HG03045 (cell line): ENCODE data around the gene TULP4.
"Not testable (repeated sequence)": the region's sequence is repeated elsewhere in the genome, so short reads cannot be mapped to it uniquely, and the experiment has no call there.

ENCODE experiments used
- ATAC-seq: cut with Tn5 transposase; IDR thresholded peaks from one replicate; pipeline ENCODE4 v1.9.1; 2021; ENCODE audit warnings: mild to moderate bottlenecking, moderate library complexity; ENCODE audit not compliant: unreplicated experiment

Gene TULP4

GRCh38 chr6:158518191-158519127 lies 206.2 kb downstream of the TULP4 start:
- ATAC-seq, result peak; percentile 75

GRCh38 chr6:158519300-158519699 lies 207.0 kb downstream of the TULP4 start:
- ATAC-seq, result no peak

GRCh38 chr6:158519761-158520160 lies 207.5 kb downstream of the TULP4 start:
- no peak for ATAC-seq

GRCh38 chr6:158520975-158521374 lies 208.7 kb downstream of the TULP4 start:
- ATAC-seq, result not testable (repeated sequence)

GRCh38 chr6:158521759-158522158 lies 209.5 kb downstream of the TULP4 start:
- no peak for ATAC-seq

- no peak for ATAC-seq
Observed at GRCh38 chr6:158522616-158523015, 210.4 kb downstream of the TULP4 start.

- no peak for ATAC-seq
Observed at GRCh38 chr6:158524311-158524710, 212.0 kb downstream of the TULP4 start.

GRCh38 chr6:158527858-158528257 lies 215.6 kb downstream of the TULP4 start:
- ATAC-seq, result not testable (repeated sequence)

GRCh38 chr6:158528826-158529225 lies 216.6 kb downstream of the TULP4 start:
- ATAC-seq, result no peak

GRCh38 chr6:158529629-158530028 lies 217.4 kb downstream of the TULP4 start:
- no peak for ATAC-seq

- ATAC-seq, result no peak
Observed at GRCh38 chr6:158531566-158531965, 219.3 kb downstream of the TULP4 start.

GRCh38 chr6:158531970-158532369 lies 219.7 kb downstream of the TULP4 start:
- no peak for ATAC-seq

- ATAC-seq, result no peak
Observed at GRCh38 chr6:158536084-158536890, 224.0 kb downstream of the TULP4 start.

- no peak for ATAC-seq
Observed at GRCh38 chr6:158536891-158537798, 224.9 kb downstream of the TULP4 start.

- no peak for ATAC-seq
Observed at GRCh38 chr6:158538741-158539140, 226.5 kb downstream of the TULP4 start.

- ATAC-seq, result no peak
Observed at GRCh38 chr6:158539413-158539812, 227.1 kb downstream of the TULP4 start.

- ATAC-seq, result no peak
Observed at GRCh38 chr6:158539881-158540280, 227.6 kb downstream of the TULP4 start.

- no peak for ATAC-seq
Observed at GRCh38 chr6:158543606-158544185, 231.4 kb downstream of the TULP4 start.

GRCh38 chr6:158544428-158544827 lies 232.2 kb downstream of the TULP4 start:
- ATAC-seq, result no peak
